HepG2 (cell line): Measurements from ENCODE around the gene CD1D. TPM values are rescaled to one million over a fixed set of nuclear protein-coding genes. Genes with fewer than 3 reads are reported as not detected.

Experiments
- ATAC-seq: fragments of 200-7000 bp; cut with Tn5 transposase; 3 replicates; pipeline ENCODE4 v1.9.1; 2020; ENCODE audit warnings: mild to moderate bottlenecking, moderate library complexity
- BruUV-seq: library from RNA; stranded (reverse); fragments of 400-500 nt; replicated peaks from 2 replicates; lab custom pipeline; 2021; lab: Mats Ljungman, UMichigan
- CTCF ChIA-PET: fragments of 300-600 bp; formaldehyde crosslinking; extraction: SDS; loops from one replicate; lab custom pipeline; 2021; ENCODE audit warnings: low total read pairs, inconsistent platforms, low intra/inter-chr PET ratio; lab: Yijun Ruan, JAX
- POLR2A ChIA-PET: fragments of 350-600 bp; sonication (Branson Sonifier 250); formaldehyde crosslinking; loops from one replicate; lab custom pipeline; 2020; ENCODE audit warnings: antibody characterized with exemption, inconsistent platforms; lab: Yijun Ruan, JAX
- DNase-seq: peaks from one replicate; pipeline ENCODE4 v3.0.0-alpha.2; 2015; ENCODE audit warnings: low spot score
- FAIRE-seq: peaks from 3 replicates; lab custom pipeline; 2011; peaks lifted over from hg19 to GRCh38; lab: Jason Lieb, UNC
- H2AFZ ChIP-seq: one replicate; pipeline ENCODE4 v1.6.1; 2011; ENCODE audit warnings: low read length, inconsistent platforms
- H3K27ac ChIP-seq: fragments of 300-600 bp; 3 replicates; pipeline ENCODE4 v1.8.0; 2011; ENCODE audit warnings: mixed run types, mild to moderate bottlenecking, mixed read lengths, low read length, inconsistent platforms; ENCODE audit not compliant: insufficient read depth; ENCODE audit errors: extremely low read length
- H3K27me3 ChIP-seq, 2 experiments: fragments of 200-600 bp in 1 of 2; 2 replicates in 1 of 2; 3 replicates in 1 of 2; pipeline versions ENCODE4 v1.6.0 to v1.8.0; 2011; ENCODE audit warnings: low read length in 2 of 2, mild to moderate bottlenecking in 2 of 2, moderate library complexity in 2 of 2, inconsistent platforms in 1 of 2; ENCODE audit not compliant: insufficient read depth in 2 of 2, control insufficient read depth in 1 of 2
- H3K36me3 ChIP-seq, 2 experiments: fragments of 200-600 bp in 1 of 2; replicated peaks in 1 of 2; 2 replicates in 1 of 2; 3 replicates in 1 of 2; pipeline versions ENCODE4 v1.5.1 to v1.8.0; 2011; ENCODE audit warnings: low read length in 2 of 2, inconsistent platforms in 1 of 2; ENCODE audit not compliant: insufficient read depth in 2 of 2, control insufficient read depth in 1 of 2
- H3K4me1 ChIP-seq: 2 replicates; pipeline ENCODE4 v1.5.1; 2012; ENCODE audit warnings: low read length, inconsistent platforms; ENCODE audit not compliant: insufficient read depth
- H3K4me2 ChIP-seq: 2 replicates; pipeline ENCODE4 v1.6.0; 2011; ENCODE audit warnings: low read depth, low read length, inconsistent platforms
- H3K4me3 ChIP-seq, 3 experiments: fragments of 200-600 bp in 1 of 3; sonication (generic), shearing (Covaris generic) in 1 of 3; replicated peaks in 1 of 3; 2 replicates each; pipeline ENCODE4 v1.5.1; 2011 to 2016; ENCODE audit warnings: low read length in 3 of 3, inconsistent platforms in 2 of 3, low read depth in 2 of 3, mild to moderate bottlenecking in 2 of 3, control low read depth in 1 of 3, mixed read lengths in 1 of 3; ENCODE audit not compliant: insufficient read depth in 1 of 3
- H3K79me2 ChIP-seq: one replicate; pipeline ENCODE4 v1.6.1; 2011; ENCODE audit warnings: low read length, inconsistent platforms; ENCODE audit not compliant: insufficient read depth
- H3K9ac ChIP-seq: 2 replicates; pipeline ENCODE4 v1.6.0; 2011; ENCODE audit warnings: mild to moderate bottlenecking, low read depth, low read length, inconsistent platforms; ENCODE audit not compliant: insufficient read depth
- H3K9me3 ChIP-seq: 2 replicates; pipeline ENCODE4 v1.5.1; 2012; ENCODE audit warnings: mild to moderate bottlenecking, low read length
- H4K20me1 ChIP-seq: 2 replicates; pipeline ENCODE4 v1.6.0; 2011; ENCODE audit warnings: inconsistent platforms, mild to moderate bottlenecking, low read length, moderate library complexity; ENCODE audit not compliant: insufficient read depth
- ELF4 ChIP-seq: sonication (generic); formaldehyde crosslinking; IDR thresholded peaks from 2 replicates; pipeline ENCODE4 v1.5.0; 2020; ENCODE audit warnings: missing genetic modification reagents, mild to moderate bottlenecking, moderate library complexity, borderline replicate concordance
- ETV5 ChIP-seq: IDR thresholded peaks from 2 replicates; pipeline ENCODE4 v1.6.1; 2018; ENCODE audit warnings: missing biosample characterization, missing genetic modification reagents, inconsistent platforms, borderline replicate concordance
- KDM1A ChIP-seq: IDR thresholded peaks from 2 replicates; pipeline ENCODE4 v1.6.1; 2016; ENCODE audit warnings: missing compliant biosample characterization
- KLF9 ChIP-seq: IDR thresholded peaks from 2 replicates; pipeline ENCODE4 v1.6.1; 2016; ENCODE audit warnings: low read depth
- MAFG ChIP-seq: sonication (generic); formaldehyde crosslinking; IDR thresholded peaks from 2 replicates; pipeline ENCODE4 v1.5.1; 2020; ENCODE audit warnings: mild to moderate bottlenecking, missing genetic modification reagents
- MYNN ChIP-seq: sonication (generic); formaldehyde crosslinking; IDR thresholded peaks from 2 replicates; pipeline ENCODE4 v1.4.0; 2020; ENCODE audit warnings: mild to moderate bottlenecking, low read depth, missing genetic modification reagents
- NKX3-1 ChIP-seq: sonication (generic); formaldehyde crosslinking; IDR thresholded peaks from 2 replicates; pipeline ENCODE4 v1.5.0; 2020; ENCODE audit warnings: missing genetic modification reagents
- POLR2AphosphoS2 ChIP-seq: IDR thresholded peaks from 2 replicates; pipeline ENCODE4 v1.6.1; 2011; ENCODE audit warnings: low read depth, low read length, improper control_type of control experiment
- RFXAP ChIP-seq: sonication (generic); formaldehyde crosslinking; IDR thresholded peaks from 2 replicates; pipeline ENCODE4 v1.4.0; 2020; ENCODE audit warnings: missing genetic modification reagents, borderline replicate concordance
- SKI ChIP-seq: fragments of 450-650 bp; IDR thresholded peaks from one replicate; pipeline ENCODE4 v1.6.1; 2018; ENCODE audit warnings: mild to moderate bottlenecking; ENCODE audit not compliant: partially characterized antibody
- TOE1 ChIP-seq: sonication (generic); formaldehyde crosslinking; IDR thresholded peaks from 2 replicates; pipeline ENCODE4 v1.4.0; 2020; ENCODE audit warnings: mild to moderate bottlenecking, missing genetic modification reagents
- YY1 ChIP-seq: IDR thresholded peaks from 2 replicates; pipeline ENCODE4 v1.6.1; 2011; ENCODE audit warnings: low read length, low read depth, moderate library complexity, mild to moderate bottlenecking; ENCODE audit not compliant: insufficient read depth, insufficient replicate concordance
- ZC3H13 ChIP-seq: sonication (generic); formaldehyde crosslinking; IDR thresholded peaks from 2 replicates; pipeline ENCODE4 v1.8.1; 2023; ENCODE audit warnings: mild to moderate bottlenecking, missing genetic modification reagents, moderate library complexity
- ZFAT ChIP-seq: sonication (generic); formaldehyde crosslinking; conservative IDR thresholded peaks from 2 replicates; pipeline ENCODE4 v1.8.1; 2023; ENCODE audit warnings: missing genetic modification reagents, inconsistent platforms
- ZNF441 ChIP-seq: sonication (generic); formaldehyde crosslinking; IDR thresholded peaks from 2 replicates; pipeline ENCODE4 v1.7.0; 2021; ENCODE audit warnings: missing genetic modification reagents, borderline replicate concordance
- ZNF678 ChIP-seq: sonication (generic); formaldehyde crosslinking; IDR thresholded peaks from 2 replicates; pipeline ENCODE4 v1.4.0; 2020; ENCODE audit warnings: mild to moderate bottlenecking, missing genetic modification reagents
- ZNF781 ChIP-seq: sonication (generic); formaldehyde crosslinking; IDR thresholded peaks from 2 replicates; pipeline ENCODE4 v1.5.1; 2020; ENCODE audit warnings: borderline replicate concordance, mild to moderate bottlenecking, missing genetic modification reagents; ENCODE audit errors: not compliant biosample characterization
- WGBS: methylation state at CpG from one replicate; pipeline ENCODE4 v1.1.6; 2017; ENCODE audit warnings: low lambda C conversion rate; 5-methylcytosine and 5-hydroxymethylcytosine counted together
- in situ Hi-C: cut with HindIII; loops from 2 replicates; pipeline ENCODE4 v1.10.0; 2017; ENCODE audit warnings: low pct_unique_long_range_greater_than_20kb; ENCODE audit not compliant: extremely low pct_ligation_motif_present
- intact Hi-C: fragments of 100-400 bp; cut with micrococcal nuclease; formaldehyde crosslinking; loops from one replicate; pipeline ENCODE4 v1.10.0; 2022; ENCODE audit not compliant: unreplicated experiment
- polyA plus RNA-seq, 8 experiments: library from polyadenylated mRNA; depleted of rRNA in 3 of 8; stranded (reverse) in 7 of 8; unstranded in 1 of 8; fragments of >200 nt; fragmentation: Illumina TruSeq in 4 of 8; extraction: Trizol in 4 of 8; gene quantifications; 2 replicates each; pipeline versions ENCODE4 v1.2.1 to v1.2.3, GENCODE V29; 2011 to 2016; ENCODE audit warnings: low read depth in 4 of 8, missing spikeins in 1 of 8, mixed read lengths in 1 of 8; ENCODE audit not compliant: insufficient read depth in 1 of 8
- total RNA-seq, 5 experiments: library from RNA; depleted of rRNA; stranded (reverse); fragments of >200 nt; fragmentation: Illumina TruSeq; extraction: Trizol; gene quantifications; 2 replicates each; pipeline ENCODE4 v1.2.3, GENCODE V29; 2016; ENCODE audit warnings: low read depth in 1 of 5
- TF ChIP-seq, protein P1 (sequence below): sonication (generic); formaldehyde crosslinking; IDR thresholded peaks from 2 replicates; pipeline ENCODE4 v1.4.0; 2020; ENCODE audit warnings: mild to moderate bottlenecking, low read depth, missing genetic modification reagents
- TF ChIP-seq, protein P2 (sequence below): sonication (generic); formaldehyde crosslinking; IDR thresholded peaks from 2 replicates; pipeline ENCODE4 v1.4.0; 2020; ENCODE audit warnings: missing genetic modification reagents, borderline replicate concordance

CD1D gene
- total and polyA plus RNA-seq, 2 of the 13 experiments (the other 11 are each of a cell fraction or from before 2014, with no cell fraction given): not detected

DNA sequence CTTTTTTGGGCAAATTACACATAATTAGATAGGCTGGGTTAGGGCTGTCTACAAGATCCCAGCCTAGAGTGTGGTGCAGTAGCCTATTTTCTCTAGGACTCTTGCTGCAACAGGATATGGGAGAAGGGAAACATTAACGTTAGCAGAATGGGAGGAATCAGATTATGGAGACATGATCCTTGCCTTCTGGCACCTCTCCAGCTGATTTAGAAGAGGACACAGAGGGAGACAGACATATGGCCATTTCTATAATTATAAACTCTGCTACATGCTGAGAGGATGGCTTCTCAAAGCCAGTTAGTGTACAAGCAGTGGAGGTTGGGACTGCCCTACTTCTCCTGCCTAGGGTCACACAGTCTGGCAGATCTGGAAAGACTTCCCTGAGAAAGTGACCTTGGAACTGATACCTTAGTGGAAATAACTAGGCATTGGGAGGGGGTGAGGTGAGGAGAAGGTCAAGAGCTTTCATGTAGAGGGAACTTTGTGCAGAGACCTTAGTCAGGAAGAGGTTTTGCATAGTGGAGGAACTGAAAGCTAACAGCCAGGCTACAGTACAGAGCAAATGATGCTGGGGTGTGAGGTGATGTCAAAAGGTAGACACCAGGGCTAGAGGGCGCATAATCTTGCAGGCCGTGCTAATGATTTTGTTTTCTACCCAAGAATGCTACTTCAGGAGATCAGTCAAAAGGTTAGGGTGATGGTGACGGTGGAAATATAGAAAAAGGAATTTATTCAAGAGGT lies 1.2 kb upstream of the CD1D start (continued):
- TF ChIP-seq MYNN: no peak
- TF ChIP-seq ZNF441: no peak
- no peak for TF ChIP-seq RFXAP (CRISPR knock-in tag)
- TF ChIP-seq ZNF678: no peak

DNA sequence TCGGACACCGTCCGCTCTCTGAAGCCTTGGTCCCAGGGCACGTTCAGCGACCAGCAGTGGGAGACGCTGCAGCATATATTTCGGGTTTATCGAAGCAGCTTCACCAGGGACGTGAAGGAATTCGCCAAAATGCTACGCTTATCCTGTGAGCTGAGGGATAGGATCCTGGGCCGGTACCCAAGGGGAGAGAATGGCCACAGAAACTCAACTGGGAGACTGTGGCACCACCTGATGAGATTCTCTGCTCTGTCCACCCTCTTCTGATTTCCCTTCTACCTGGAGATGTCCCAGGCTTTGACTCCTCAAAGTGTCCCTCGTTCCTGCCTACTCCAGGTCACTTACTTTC lies 855 bp downstream of the CD1D start:
- DNase-seq (no peak), FAIRE-seq (no peak), ATAC-seq (no peak)
- no TSS peak for BruUV-seq
- Histone ChIP-seq H3K79me2 (no peaks in the 10 kb centered on the region), H3K4me3 (no peak overlapping the region), H3K9ac (no peak overlapping the region), H3K36me3 (no peaks in the 10 kb centered on the region), H3K4me2 (no peak overlapping the region), H3K27ac (no peak overlapping the region), H4K20me1 (no peaks in the 10 kb centered on the region), H3K4me1 (no peaks in the 10 kb centered on the region), H2AFZ (no peak overlapping the region), H3K27me3 (peaks cover 3 to 30% of the 10 kb centered on the region in 2 experiments), H3K9me3 (no peaks in the 10 kb centered on the region)
- 16% methylated on average over 13 of the region's 13 CpGs for WGBS
- TF ChIP-seq KLF9: no peak
- TF ChIP-seq ZFAT: no peak
- no peak for TF ChIP-seq ZNF781 (CRISPR knock-in tag)
- TF ChIP-seq ETV5 (CRISPR knock-in tag): no peak
- no peak for TF ChIP-seq YY1
- no peak for TF ChIP-seq POLR2AphosphoS2
- TF ChIP-seq KDM1A (CRISPR knock-in tag): no peak
- no peak for TF ChIP-seq TOE1
- TF ChIP-seq ELF4 (CRISPR knock-in tag): no peak
- no peak for TF ChIP-seq MAFG (CRISPR knock-in tag)
- TF ChIP-seq, protein P1, sequence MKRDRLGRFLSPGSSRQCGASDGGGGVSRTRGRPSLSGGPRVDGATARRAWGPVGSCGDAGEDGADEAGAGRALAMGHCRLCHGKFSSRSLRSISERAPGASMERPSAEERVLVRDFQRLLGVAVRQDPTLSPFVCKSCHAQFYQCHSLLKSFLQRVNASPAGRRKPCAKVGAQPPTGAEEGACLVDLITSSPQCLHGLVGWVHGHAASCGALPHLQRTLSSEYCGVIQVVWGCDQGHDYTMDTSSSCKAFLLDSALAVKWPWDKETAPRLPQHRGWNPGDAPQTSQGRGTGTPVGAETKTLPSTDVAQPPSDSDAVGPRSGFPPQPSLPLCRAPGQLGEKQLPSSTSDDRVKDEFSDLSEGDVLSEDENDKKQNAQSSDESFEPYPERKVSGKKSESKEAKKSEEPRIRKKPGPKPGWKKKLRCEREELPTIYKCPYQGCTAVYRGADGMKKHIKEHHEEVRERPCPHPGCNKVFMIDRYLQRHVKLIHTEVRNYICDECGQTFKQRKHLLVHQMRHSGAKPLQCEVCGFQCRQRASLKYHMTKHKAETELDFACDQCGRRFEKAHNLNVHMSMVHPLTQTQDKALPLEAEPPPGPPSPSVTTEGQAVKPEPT (CRISPR knock-in tag): no peak
- no peak for TF ChIP-seq SKI
- no peak for TF ChIP-seq NKX3-1 (CRISPR knock-in tag)
- no peak for TF ChIP-seq ZC3H13 (CRISPR knock-in tag)
- TF ChIP-seq, protein P2, sequence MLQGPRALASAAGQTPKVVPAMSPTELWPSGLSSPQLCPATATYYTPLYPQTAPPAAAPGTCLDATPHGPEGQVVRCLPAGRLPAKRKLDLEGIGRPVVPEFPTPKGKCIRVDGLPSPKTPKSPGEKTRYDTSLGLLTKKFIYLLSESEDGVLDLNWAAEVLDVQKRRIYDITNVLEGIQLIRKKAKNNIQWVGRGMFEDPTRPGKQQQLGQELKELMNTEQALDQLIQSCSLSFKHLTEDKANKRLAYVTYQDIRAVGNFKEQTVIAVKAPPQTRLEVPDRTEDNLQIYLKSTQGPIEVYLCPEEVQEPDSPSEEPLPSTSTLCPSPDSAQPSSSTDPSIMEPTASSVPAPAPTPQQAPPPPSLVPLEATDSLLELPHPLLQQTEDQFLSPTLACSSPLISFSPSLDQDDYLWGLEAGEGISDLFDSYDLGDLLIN (CRISPR knock-in tag): no peak
- ChIA-PET POLR2A (no interaction called here), CTCF (no interaction called here)
- intact Hi-C loops: no loop called here
- in situ Hi-C loops: loop anchor here (25.0 kb wide), 1 partner anchor 831 kb away; the partner anchor contains the start of gene IFI16
